ENCODE measurements around the gene ARL13B.
A peak's percentile ranks its signal among the peaks of the same experiment; 100 is the strongest.
"Not testable (repeated sequence)": the region's sequence is repeated elsewhere in the genome, so short reads cannot be mapped to it uniquely, and the experiment has no call there.

The ARL13B gene

DNA sequence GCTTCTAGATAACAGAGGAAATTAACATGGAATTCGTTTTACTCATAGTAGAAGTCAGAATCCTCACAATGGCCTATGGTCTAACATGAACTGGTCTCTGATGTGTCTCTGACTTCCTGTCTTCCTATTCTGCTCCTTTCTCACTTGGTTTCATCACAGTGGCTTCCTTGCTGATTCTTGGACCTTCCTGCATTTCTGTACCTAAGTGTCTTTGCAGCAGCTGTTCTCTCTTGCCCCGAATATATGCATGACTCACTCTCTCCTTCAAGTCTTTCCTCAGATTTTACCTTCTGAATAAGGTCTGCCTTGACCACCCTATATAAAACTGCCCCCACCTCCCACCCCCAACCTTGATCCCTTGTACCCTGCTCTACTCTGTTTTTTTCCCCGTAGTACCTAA is 14.1 kb downstream of the ARL13B start:
- no peak for DNase-seq (ENCODE audit: low read depth in 2 of 2)

GRCh38 chr3:94001191-94001590 is 21.2 kb downstream of the ARL13B start:
- no peak for DNase-seq (ENCODE audit: low read depth in 2 of 2)

GRCh38 chr3:94001827-94002495 is 22.0 kb downstream of the ARL13B start:
- DNase-seq (ENCODE audit: low read depth in 2 of 2): no peak

DNA sequence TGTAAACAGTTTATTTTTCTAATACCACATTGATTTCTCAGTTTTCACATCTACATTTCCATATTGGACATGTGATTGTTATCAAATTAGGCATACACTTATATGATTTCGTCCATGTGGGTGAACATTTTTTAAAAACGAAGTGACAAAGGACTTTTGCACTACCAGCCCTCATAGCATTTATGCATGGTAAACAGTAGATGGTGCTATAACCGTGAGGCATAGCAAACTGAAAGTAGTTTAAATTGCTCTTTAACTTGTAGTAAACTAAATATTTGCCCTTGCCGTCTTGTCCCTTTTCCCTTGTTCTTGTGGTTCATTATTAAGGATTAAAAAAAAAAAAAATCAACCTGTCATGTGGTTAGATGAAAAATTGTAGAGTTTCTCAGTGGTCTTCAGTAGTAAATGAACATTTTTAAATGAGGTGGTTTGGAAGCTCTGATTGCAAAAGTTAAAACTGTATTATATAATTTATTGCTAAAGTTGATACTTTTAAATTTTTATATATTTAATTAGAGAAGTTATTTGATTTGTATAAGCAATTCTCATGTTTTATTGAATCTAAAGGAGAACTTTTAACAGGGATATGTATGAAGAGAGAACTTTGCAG is 24.5 kb downstream of the ARL13B start:
- peak in 1 of 2 donors; percentile 2 for DNase-seq (ENCODE audit: low read depth in 2 of 2)

DNA sequence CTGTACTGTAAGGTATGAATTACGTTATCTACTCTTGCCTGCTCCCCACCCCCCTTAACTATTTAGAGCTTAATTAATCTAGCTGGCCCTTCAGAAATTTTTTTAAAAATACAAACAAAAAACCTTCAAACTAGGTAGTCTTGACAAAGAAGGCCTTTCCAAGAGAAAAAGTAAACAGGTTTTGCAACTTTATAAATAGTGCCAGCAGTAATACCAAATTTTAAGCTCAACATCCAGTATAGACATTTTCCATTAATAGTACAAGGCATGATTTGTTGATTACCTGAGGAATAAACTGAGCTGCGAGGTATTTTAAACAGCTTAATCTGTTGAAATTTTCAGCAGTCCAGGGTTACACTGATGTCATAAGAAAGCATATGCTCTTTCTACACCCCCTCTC is 28.3 kb downstream of the ARL13B start:
- no peak for DNase-seq (ENCODE audit: low read depth in 2 of 2)

DNA sequence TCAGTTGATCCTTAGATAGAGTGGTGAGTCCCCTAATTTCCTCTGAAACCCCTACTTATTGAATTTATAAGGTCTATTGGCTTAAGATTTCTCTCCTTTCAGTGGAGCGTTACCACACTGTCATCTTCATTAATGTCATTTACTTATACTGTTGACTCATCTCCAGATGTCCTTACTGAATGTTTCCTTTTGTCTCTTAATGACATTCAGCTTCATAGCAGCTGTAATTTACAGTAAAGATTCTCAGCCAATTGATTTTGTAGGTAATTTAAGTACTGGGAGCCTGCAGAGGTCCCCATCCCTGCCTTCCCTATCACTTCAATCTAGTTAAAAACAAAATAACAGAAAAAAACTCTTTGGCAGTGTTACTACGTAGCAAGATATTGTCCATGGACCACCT is 29.7 kb downstream of the ARL13B start:
- DNase-seq (ENCODE audit: low read depth in 2 of 2): no peak

- DNase-seq (ENCODE audit: low read depth in 2 of 2): no peak
Measured at GRCh38 chr3:94011233-94011711, 31.3 kb downstream of the ARL13B start.

GRCh38 chr3:94012185-94012584 is 32.2 kb downstream of the ARL13B start:
- no peak for DNase-seq (ENCODE audit: low read depth in 2 of 2)

GRCh38 chr3:94015025-94015424 is 35.1 kb downstream of the ARL13B start:
- no peak for DNase-seq (ENCODE audit: low read depth in 2 of 2)

GRCh38 chr3:94019659-94020058 is 39.7 kb downstream of the ARL13B start:
- DNase-seq (ENCODE audit: low read depth in 2 of 2): no peak

DNA sequence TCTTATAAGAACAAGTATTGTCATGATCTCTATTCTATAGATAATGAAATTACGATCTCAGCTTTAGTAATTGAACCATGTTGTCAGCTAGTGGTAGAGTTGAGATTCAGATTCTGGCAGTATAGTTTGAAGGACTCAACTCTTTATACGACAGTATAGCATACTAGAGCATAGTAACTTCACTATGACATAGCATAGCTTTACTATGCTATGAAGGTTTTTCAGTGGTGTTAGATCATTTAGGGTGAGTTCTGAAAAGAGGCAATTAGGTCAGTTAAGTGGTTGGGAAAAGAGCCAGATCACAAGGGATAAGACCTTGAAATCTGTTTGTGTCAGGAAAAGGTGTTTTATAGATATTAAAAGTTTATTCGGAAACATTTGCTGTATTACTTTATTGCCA is 40.3 kb downstream of the ARL13B start:
- no peak for DNase-seq (ENCODE audit: low read depth in 2 of 2)

- no peak for DNase-seq (ENCODE audit: low read depth in 2 of 2)
Measured at GRCh38 chr3:94024385-94024784, 44.4 kb downstream of the ARL13B start.

DNA sequence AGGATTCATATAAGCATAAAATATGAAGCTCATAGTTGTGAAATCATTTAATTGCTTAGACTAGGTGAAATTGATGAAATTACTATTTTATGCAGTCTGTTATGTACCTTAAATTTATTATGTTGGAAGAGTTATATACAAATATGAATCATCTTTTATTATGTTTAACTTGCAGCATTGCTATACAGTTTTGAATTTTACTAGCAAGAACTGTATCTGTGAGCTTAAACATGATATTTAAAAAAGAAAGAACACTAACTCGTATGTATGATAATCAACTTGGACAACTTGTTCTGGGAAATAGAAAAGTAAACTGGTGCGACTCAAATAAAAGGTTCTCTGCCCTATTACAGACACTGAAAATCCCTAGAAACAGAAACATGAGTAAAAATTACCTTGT is 46.7 kb downstream of the ARL13B start:
- no peak for DNase-seq (ENCODE audit: low read depth in 2 of 2)

DNA sequence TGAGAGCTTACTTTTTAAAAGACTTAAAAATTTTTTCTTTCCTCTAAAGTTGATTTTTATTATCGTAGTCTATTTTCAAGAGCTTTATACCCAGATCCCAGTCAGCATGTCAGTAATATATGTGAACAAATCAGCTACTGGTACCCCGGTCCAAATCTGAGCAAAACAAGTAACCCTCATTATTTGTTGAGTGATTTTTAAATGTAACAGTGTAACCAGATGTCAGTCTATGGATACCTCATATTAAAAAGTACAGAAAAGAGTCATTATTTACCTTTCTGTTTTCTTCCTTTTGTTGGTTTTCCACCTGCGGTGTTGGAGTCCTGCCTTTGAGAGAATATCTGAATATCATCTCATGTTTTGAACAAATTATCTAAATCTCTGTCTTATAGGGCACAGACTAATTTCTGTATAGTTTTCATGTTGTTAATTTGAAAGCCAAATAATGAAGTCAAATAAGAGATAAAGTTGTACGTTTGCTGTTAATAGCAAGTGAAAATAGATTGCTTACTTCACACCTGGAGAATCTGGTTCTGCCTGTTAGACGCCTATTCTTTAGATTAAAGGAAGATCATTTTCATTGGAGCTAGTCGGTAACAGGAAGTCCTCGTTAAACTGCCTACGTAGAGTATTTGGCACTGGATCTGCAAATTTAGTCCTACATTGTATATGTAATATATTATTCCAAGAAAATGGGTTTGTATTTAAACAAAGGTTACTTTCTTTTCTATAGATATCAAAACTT is 48.3 kb downstream of the ARL13B start, which contains the start of gene STX19:
Gene STX19 (minus strand): TSS at position 505 of the 745 bp plus-strand sequence. CDS start 13,328 bp downstream, outside the sequence.
- DNase-seq (ENCODE audit: low read depth in 2 of 2): no peak

GRCh38 chr3:94036909-94037507 is 57.1 kb downstream of the ARL13B start:
- DNase-seq (ENCODE audit: low read depth in 2 of 2): no peak

GRCh38 chr3:94043285-94043684 is 63.3 kb downstream of the ARL13B start:
- DNase-seq (ENCODE audit: low read depth in 2 of 2): no peak

DNA sequence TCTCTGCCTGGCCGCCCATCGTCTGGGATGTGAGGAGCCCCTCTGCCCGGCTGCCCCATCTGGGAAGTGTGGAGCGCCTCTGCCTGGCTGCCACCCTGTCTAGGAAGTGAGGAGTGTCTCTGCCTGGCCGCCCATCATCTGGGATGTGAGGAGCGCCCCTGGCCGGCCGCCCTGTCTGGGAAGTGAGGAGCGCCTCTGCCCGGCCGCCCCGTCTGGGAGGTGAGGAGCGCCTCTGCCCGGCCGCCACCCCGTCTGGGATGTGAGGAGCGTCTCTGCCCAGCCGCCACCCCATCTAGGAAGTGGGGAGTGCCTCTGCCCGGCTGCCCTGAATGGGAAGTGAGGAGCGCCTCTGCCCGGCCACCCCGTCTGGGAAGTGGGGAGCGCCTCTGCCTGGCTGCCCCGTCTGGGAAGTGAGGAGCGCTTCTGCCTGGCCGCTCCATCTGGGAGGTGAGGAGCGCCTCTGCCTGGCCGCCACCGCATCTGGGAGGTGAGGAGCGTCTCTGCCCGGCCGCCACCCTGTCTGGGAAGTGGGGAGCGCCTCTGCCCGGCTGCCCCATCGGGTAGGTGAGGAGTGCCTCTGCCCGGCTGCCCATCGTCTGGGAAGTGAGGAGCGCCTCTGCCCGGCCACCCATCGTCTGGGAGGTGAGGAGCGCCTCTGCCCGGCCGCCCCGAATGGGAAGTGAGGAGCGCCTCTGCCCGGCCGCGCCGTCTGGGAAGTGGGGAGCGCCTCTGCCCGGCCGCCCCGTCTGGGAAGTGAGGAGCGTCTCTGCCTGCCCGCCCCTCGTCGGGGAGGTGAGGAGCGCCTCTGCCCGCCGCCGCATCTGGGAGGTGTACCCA is 64.4 kb downstream of the ARL13B start:
- not testable (repeated sequence) for DNase-seq (ENCODE audit: low read depth in 2 of 2)

DNA sequence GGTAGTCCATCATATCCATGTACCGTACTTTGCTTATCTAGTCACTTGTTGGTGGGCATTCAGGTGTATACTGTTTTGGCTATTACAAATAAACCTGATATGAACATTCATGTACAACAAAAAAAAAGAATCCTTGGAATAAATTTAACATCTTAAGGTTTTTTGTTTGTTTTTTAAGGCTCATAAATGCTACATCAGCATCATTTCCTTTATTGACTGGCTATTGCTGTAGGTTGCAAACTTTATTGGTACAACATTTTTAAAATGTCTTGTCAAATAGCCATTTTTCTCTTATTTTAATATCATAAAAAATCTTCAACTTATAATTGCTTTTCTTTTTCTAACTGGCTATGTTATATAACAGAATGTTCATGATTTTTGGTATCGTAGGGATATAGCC is 66.6 kb downstream of the ARL13B start:
- no peak for DNase-seq (ENCODE audit: low read depth in 2 of 2)

- no peak for DNase-seq (ENCODE audit: low read depth in 2 of 2)
Measured at GRCh38 chr3:94049267-94049666, 69.3 kb downstream of the ARL13B start.

- no peak for DNase-seq (ENCODE audit: low read depth in 2 of 2)
Measured at GRCh38 chr3:94050546-94050945, 70.6 kb downstream of the ARL13B start.

DNA sequence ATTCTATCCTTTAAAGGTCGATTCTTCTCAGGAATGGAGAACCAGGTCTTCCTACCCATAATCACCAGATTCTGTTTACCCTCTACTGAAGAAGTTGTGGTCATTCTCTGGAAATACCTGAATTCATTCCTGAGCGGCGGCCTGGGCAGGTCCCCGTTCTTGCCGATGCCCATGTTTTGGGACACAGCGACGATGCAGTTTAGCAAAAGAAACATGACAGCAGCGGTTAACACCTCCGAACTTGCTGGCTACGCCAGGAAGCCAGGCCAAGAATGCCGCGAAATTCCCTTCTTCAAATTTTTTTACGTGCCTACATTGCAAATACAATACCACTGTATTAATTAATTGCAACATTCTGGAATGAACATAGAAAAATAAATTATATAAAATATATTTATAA is 81.3 kb downstream of the ARL13B start:
- no peak for DNase-seq (ENCODE audit: low read depth in 2 of 2)
